ENCODE measurements around the gene RNF213. TPM values are rescaled to one million over a fixed set of nuclear protein-coding genes. Genes with fewer than 3 reads are reported as not detected.
"Not testable (repeated sequence)": the region's sequence is repeated elsewhere in the genome, so short reads cannot be mapped to it uniquely, and the experiment has no call there.

The RNF213 gene
- total RNA-seq, 1 donor from 2014 or later = 59.8 TPM

GRCh38 chr17:80248894-80249710, 11.6 kb upstream of the RNF213 start:
- no peak for DNase-seq (ENCODE audit: low spot score)
- ATAC-seq = no peak

- ATAC-seq (no peak), DNase-seq (ENCODE audit: low spot score) (no peak)
Measured at GRCh38 chr17:80251966-80252365, 8.7 kb upstream of the RNF213 start.

- peak; percentile 92 for ATAC-seq
- peak; percentile 61 for DNase-seq (ENCODE audit: low spot score)
Measured at GRCh38 chr17:80252871-80253270, 7.8 kb upstream of the RNF213 start.

- ATAC-seq (no peak), DNase-seq (ENCODE audit: low spot score) (no peak)
Measured at GRCh38 chr17:80253631-80254395, 6.8 kb upstream of the RNF213 start.

GRCh38 chr17:80254396-80255251, 6.0 kb upstream of the RNF213 start:
- DNase-seq (ENCODE audit: low spot score) (no peak), ATAC-seq (peak; percentile 14)

- no peak for ATAC-seq
- no peak for DNase-seq (ENCODE audit: low spot score)
Measured at GRCh38 chr17:80256034-80256350, 4.7 kb upstream of the RNF213 start.

GRCh38 chr17:80257716-80258213, 2.9 kb upstream of the RNF213 start:
- no peak for DNase-seq (ENCODE audit: low spot score)
- no peak for ATAC-seq

GRCh38 chr17:80258296-80258695, 2.4 kb upstream of the RNF213 start:
- ATAC-seq; DNase-seq (ENCODE audit: low spot score): not testable (repeated sequence)

GRCh38 chr17:80259457-80260068, 1.1 kb upstream of the RNF213 start:
- ATAC-seq (no peak), DNase-seq (ENCODE audit: low spot score) (no peak)

- ATAC-seq (peak; percentile 70), DNase-seq (ENCODE audit: low spot score) (peak; percentile 77)
Measured at GRCh38 chr17:80260069-80260535, 550 bp upstream of the RNF213 start.

- DNase-seq (ENCODE audit: low spot score) = peak; percentile 73
- ATAC-seq = peak; percentile 47
Measured at GRCh38 chr17:80261159-80261894, 675 bp downstream of the RNF213 start.

- DNase-seq (ENCODE audit: low spot score) (no peak), ATAC-seq (no peak)
Measured at GRCh38 chr17:80261895-80262279, 1.2 kb downstream of the RNF213 start.

GRCh38 chr17:80262291-80262690, 1.6 kb downstream of the RNF213 start:
- ATAC-seq = no peak
- DNase-seq (ENCODE audit: low spot score) = no peak

- ATAC-seq = no peak
- no peak for DNase-seq (ENCODE audit: low spot score)
Measured at GRCh38 chr17:80262775-80263244, 2.2 kb downstream of the RNF213 start.

- peak; percentile 92 for DNase-seq (ENCODE audit: low spot score)
- ATAC-seq = peak; percentile 74
Measured at GRCh38 chr17:80263253-80264204, 2.9 kb downstream of the RNF213 start.

GRCh38 chr17:80264205-80265075, 3.8 kb downstream of the RNF213 start:
- ATAC-seq (no peak), DNase-seq (ENCODE audit: low spot score) (no peak)

- ATAC-seq = no peak
- no peak for DNase-seq (ENCODE audit: low spot score)
Measured at GRCh38 chr17:80265205-80266068, 4.8 kb downstream of the RNF213 start.
